Stimulated activated CD4-positive, alpha-beta T cell treated with anti-CD3 and anti-CD28 coated beads, TNF-alpha, amount 100 ng/mL, for 4 hours (primary cell): ENCODE measurements around the gene ROBO2.

ENCODE experiments used
- DNase-seq, 3 experiments: peaks; one replicate each; pipeline ENCODE4 v3.0.0-alpha.2; 2020; ENCODE audit warnings: low read depth in 3 of 3

The ROBO2 gene

GRCh38 chr3:77571971-77572715 lies 532.2 kb downstream of the ROBO2 start:
- DNase-seq, result no peak

GRCh38 chr3:77577264-77577663 lies 537.4 kb downstream of the ROBO2 start:
- DNase-seq, result no peak

GRCh38 chr3:77586216-77586615 lies 546.3 kb downstream of the ROBO2 start:
- no peak for DNase-seq

- DNase-seq, result no peak
Observed at GRCh38 chr3:77588863-77589262, 549.0 kb downstream of the ROBO2 start.

DNA sequence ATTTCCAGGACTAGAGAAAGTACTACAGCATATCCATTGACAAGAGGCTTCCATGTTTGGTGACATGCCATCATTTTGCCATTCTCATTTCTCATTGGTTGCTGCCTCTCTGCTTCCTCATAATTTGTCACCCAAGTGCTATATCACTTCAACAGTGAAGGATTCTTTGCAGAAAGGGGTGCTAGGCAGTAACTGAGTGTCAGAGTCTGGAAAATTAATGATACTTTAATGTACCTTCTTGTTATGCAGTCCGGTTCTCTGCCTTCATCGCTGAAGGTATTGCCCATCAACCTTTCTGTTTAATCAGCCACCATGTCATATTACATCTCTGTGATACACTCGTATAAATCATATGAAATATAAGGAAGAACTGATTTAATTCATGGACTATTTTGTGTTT lies 550.3 kb downstream of the ROBO2 start:
- no peak for DNase-seq

DNA sequence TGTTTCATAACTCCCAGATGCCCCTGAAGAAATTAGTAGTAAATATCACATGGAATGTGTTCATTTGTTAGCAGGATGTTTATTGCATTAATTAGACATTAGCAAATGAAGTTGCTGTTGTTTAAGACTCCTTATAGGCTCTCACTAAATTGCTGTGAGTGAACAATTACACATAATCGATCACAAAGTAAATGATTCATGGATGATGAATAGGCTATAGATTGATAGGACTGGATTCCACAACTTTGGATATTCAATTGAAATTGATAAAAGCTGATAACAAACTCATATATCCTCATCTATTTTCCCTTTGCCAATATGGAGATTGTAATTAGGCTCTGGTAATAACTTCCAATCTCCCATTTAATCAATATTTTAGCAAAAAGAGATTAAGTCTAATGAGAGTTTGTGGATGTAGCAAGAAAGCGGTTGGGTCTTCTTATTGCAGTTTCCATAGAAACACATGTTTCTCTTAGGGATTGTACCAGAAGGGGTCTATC lies 555.5 kb downstream of the ROBO2 start:
- DNase-seq, result no peak

DNA sequence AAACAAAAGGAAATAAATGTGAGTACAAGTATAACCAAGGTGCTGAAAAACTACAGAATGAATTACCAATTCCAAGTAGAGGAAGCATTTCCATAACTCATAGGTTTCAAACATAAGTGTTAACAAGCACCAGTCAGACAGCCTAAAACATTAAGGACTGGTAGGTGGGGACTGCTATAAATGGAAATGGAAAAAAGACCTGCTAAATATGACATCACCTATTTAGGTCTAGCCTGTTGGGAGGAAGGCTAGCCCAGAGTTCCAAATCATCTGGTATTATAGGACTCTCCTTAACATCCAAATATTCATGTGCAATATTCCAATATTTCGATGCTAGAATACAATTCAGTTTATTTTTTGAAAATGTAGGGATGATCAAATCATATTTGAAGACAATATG lies 560.0 kb downstream of the ROBO2 start:
- DNase-seq, result no peak

DNA sequence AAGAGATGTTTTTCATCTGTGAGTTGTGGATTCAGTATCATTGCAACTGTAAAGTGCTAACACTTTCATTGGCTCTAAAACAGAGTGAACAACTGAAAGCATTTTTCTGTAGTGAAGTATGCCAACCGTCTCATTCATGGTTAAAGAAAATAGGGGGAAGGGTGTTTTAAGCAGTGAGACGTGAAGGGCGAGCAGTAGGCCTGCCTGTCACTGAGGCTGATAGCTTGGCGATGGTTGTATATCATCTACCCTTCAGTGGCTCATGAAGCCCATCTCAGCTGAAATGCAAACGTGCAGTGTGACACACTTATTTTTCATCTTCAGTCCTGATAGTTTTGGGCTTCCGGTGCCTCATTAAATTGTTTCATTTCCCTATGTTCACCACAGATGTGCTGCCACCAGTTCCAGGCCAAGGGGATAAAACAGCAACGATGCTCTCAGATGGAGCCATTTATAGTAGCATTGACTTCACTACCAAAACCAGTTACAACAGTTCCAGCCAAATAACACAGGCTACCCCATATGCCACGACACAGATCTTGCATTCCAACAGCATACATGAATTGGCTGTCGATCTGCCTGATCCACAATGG lies 562.0 kb downstream of the ROBO2 start:
- no peak for DNase-seq

DNA sequence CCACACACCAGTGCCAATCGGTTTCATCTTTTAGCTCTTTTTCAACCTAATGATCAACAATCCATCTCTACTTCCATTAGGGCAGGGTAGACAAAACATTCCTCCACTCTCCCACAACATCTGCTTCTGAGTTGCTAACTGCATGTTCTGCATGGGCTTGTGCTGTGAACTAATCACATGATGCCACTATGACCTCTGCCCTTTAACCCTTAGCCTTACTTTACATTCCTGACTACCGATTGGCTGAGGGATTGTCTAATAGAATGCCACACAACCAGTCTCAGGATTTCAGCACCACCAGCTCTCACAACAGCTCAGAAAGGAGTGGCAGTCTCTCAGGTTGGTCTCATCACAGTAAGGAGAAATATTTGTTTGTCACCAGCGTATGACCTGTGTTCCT lies 562.8 kb downstream of the ROBO2 start:
- no peak for DNase-seq

DNA sequence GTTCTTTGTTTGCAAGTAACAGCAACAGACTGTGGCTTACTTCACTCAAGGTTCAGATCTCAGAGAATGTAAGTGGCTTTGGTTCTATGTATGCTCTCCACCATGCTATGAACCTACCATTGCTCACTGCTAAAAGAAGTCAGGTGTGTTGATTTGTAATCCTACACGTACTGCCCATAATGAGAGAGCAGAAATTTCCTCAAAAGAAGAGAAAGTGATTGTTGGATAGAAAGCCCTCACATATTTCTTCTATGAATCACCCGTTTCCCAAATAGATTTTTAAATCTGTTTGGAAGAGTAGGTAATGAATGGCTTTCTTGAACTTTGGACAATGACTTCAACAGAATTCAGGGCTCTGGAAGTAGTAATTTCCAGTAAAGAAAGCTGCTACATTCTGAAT lies 565.4 kb downstream of the ROBO2 start:
- DNase-seq, result no peak

DNA sequence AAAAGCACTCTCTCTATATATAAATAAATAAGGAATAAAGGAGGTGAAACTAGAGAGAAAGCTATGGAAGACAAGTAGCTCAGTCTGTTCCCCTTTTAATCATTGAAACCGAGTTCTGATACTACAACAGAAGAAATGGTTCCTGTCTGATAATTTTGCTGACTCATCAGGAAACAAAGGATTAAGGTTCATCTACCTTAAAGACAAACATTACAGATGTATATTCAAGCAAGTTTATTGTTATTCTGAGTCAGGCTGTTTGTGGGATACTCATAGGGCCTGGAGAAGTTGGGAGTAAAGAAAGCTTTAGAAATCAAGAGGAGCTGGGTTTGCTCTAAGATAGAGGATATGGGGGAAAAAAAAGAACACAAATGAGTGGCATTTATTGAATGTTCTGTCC lies 566.0 kb downstream of the ROBO2 start:
- DNase-seq, result no peak

GRCh38 chr3:77606372-77606771 lies 566.5 kb downstream of the ROBO2 start:
- DNase-seq, result no peak

GRCh38 chr3:77618686-77619085 lies 578.8 kb downstream of the ROBO2 start:
- no peak for DNase-seq

DNA sequence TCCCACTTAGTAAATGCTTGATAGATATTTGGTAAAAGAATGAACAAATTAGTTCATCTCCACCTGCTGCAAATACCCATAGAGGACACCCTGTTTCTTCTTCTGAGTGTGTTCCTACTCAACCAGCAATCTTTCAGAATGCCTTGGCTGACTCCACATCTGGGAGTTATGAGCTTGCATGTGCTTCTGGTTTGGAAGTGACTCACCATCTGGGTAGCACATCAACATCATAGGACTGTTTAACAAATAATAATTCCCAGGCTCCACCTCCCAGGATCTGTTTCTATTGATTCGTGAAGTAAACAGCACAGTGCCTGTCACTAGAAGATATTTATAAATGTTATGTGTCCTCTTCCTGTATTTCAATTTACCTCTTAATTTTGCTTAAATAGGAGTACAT lies 580.1 kb downstream of the ROBO2 start:
- DNase-seq, result no peak

- no peak for DNase-seq
Observed at GRCh38 chr3:77623500-77623899, 583.6 kb downstream of the ROBO2 start.

DNA sequence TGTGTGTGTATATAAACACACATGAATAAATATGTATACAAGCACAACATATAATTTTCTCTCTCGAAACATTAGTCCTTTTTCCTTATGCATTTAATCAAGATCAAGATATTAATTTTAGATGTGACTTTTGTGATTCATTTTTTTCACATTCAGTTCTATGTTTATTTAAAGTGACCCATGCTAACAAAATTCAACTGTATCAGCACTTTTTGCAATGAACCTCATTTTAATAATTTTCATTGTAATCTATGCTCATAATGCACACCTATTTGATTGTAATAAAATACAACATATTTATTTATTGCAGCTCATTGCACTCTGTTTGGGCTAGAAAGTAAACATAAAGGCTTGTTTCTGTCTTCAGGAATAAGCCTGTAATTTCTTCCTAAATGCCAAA lies 586.3 kb downstream of the ROBO2 start:
- no peak for DNase-seq

GRCh38 chr3:77648214-77648613 lies 608.3 kb downstream of the ROBO2 start:
- DNase-seq, result no peak

GRCh38 chr3:77648664-77649063 lies 608.8 kb downstream of the ROBO2 start:
- no peak for DNase-seq

DNA sequence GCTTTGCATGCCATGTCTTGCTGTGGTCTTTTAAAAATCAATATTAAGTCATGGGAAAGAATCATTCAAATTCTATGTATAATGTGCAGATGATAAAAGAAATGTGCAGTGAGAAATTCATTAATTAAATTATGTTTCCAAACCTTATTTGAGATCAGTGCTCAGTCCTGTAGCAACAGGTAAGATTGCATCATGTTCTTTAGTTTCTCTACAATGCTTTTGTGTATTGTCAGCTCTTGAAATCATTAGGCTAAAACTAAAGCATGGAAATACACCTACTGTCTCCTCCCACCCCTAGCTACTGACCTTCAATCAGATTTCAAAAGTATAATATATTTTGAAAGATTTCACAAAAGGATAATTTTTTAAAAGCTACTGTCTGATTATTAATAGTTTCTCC lies 612.7 kb downstream of the ROBO2 start:
- DNase-seq, result no peak

GRCh38 chr3:77655396-77655795 lies 615.5 kb downstream of the ROBO2 start:
- no peak for DNase-seq

- no peak for DNase-seq
Observed at GRCh38 chr3:77660718-77661117, 620.8 kb downstream of the ROBO2 start.

DNA sequence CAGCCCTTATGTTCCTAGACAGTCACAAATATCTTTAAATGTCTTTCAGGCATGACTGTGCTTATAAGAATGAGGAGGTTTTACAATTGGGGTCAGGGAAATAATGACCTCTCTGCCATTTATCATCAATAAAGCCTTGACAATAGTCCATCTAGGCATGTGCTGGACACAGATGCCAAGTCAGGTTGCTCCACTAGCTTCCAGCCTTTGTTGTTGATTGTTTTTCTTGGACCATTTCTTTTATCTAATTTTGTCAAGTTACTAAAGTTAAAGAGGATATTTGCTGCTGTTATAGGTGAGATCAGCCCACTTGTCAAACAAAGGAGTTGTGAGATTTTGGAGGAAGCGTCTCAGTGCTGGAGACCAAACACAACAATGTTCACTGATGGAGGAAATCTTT lies 628.0 kb downstream of the ROBO2 start:
- no peak for DNase-seq

GRCh38 chr3:77668376-77668775 lies 628.5 kb downstream of the ROBO2 start:
- DNase-seq, result no peak

DNA sequence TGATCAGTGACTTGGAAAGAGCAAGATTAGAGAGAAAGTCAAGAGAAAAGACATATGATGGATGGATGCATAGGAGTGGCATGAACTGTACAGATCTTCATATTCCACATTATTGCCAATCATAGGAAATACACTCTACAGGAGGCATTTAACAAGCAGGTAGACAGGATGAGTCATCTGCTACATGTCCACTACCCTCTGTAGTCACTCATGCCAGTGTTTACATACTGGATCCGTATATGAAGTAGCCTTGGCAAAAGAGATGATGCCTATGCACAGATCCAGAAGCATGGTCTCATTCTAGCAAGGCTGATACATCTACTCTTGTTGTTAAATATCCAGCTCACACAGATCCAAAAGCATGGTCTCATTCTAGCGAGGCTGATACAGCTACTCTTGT lies 632.1 kb downstream of the ROBO2 start:
- no peak for DNase-seq
